Heart left ventricle (tissue), 16 donors: ENCODE data around the gene TMC3. TPM values are rescaled to one million over a fixed set of nuclear protein-coding genes. Genes with fewer than 3 reads are reported as not detected.

Source experiments
- ATAC-seq, 4 donors: fragments of 200-7000 bp; cut with Tn5 transposase; one replicate each; pipeline ENCODE4 v1.9.1; 2020 to 2022; ENCODE audit warnings: moderate library complexity in 4 of 4, mild to moderate bottlenecking in 3 of 4, moderate number of reproducible peaks in 1 of 4
- DNase-seq, 5 donors: peaks; one replicate each; pipeline ENCODE4 v3.0.0-alpha.2; 2020
- H3K27ac ChIP-seq, 12 donors: fragments of 200-600 bp; sonication (generic) in 4 of 12; one replicate each; pipeline versions ENCODE4 v1.5.0 to v1.8.0; 2016 to 2022; ENCODE audit warnings: mild to moderate bottlenecking in 2 of 12
- H3K27me3 ChIP-seq, 9 donors: fragments of 200-600 bp; sonication (generic) in 2 of 9; one replicate each; pipeline versions ENCODE4 v1.5.1 to v1.8.0; 2016 to 2022; ENCODE audit warnings: mild to moderate bottlenecking in 3 of 9
- H3K36me3 ChIP-seq, 9 donors: fragments of 200-600 bp; sonication (generic) in 2 of 9; one replicate each; pipeline versions ENCODE4 v1.5.0 to v1.8.0; 2018 to 2022; ENCODE audit warnings: mild to moderate bottlenecking in 2 of 9
- H3K4me1 ChIP-seq, 12 donors: fragments of 200-600 bp; sonication (generic) in 4 of 12; one replicate each; pipeline versions ENCODE4 v1.5.0 to v1.8.0; 2016 to 2022; ENCODE audit warnings: mild to moderate bottlenecking in 3 of 12
- H3K4me3 ChIP-seq, 12 donors: fragments of 200-600 bp; sonication (generic) in 4 of 12; one replicate each; pipeline versions ENCODE4 v1.5.0 to v1.8.0; 2017 to 2022; ENCODE audit warnings: mild to moderate bottlenecking in 9 of 12, moderate library complexity in 4 of 12
- H3K9me3 ChIP-seq, 12 donors: fragments of 200-600 bp; sonication (generic) in 4 of 12; one replicate each; pipeline versions ENCODE4 v1.5.0 to v1.8.0; 2016 to 2022; ENCODE audit warnings: mild to moderate bottlenecking in 1 of 12
- POLR2A ChIP-seq, 2 donors: fragments of 450-650 bp; IDR thresholded peaks; one replicate each; pipeline ENCODE4 v1.6.1; 2017; ENCODE audit warnings: antibody characterized with exemption in 2 of 2, mild to moderate bottlenecking in 2 of 2, moderate library complexity in 2 of 2
- WGBS, 4 donors: extraction: QIAGEN DNeasy Blood & Tissue Kit in 2 of 4; methylation state at CpG; one replicate each; pipeline versions ENCODE4 v1.1.5 to v1.1.7; 2013 to 2018; 5-methylcytosine and 5-hydroxymethylcytosine counted together
- intact Hi-C, 10 donors: fragments of 100-400 bp; cut with DNase I; formaldehyde crosslinking; loops; one replicate each; pipeline versions ENCODE4 v1.11.1 to v1.14.2; 2022
- polyA plus RNA-seq, 2 donors: library from polyadenylated mRNA; stranded (reverse); fragments of 200-250 nt; gene quantifications; one replicate each; pipeline ENCODE4 v1.2.3, GENCODE V29; 2013
- total RNA-seq, 9 donors: library from RNA; depleted of rRNA in 2 of 9; stranded (reverse); fragments of >200 nt in 2 of 9; fragmentation: NEBNext Ultra II Directional in 3 of 9; extraction: Animal tissue kit (Norgen Biotek cat#: 25700) in 3 of 9; gene quantifications; one replicate each; pipeline versions ENCODE4 v1.1.0 to v1.2.4, GENCODE V29; 2016 to 2023
- TF ChIP-seq, protein P1 (sequence below), 12 donors: fragments of 200-600 bp; sonication (generic) in 4 of 12; IDR thresholded peaks; one replicate each; pipeline versions ENCODE4 v1.5.0 to v1.8.0; 2018 to 2022; ENCODE audit warnings: antibody characterized with exemption in 12 of 12, mild to moderate bottlenecking in 5 of 12
- donor health status: ischemic (EF 13 %, LVEDD 7.1; RV severe dilation, severe dysfunction).
- donor health status: healthy with polysubstance abuse.
- donor health status: DM: no; HTN: yes; CAD: no.
- donor health status: DM: no; HTN: no; CAD: no.
- donor health status: ischemic (EF 25% LVEDD 6.9; RV normal size, moderate dysfunction).
- donor health status: ischemic (EF 25% LVEDD 5.7; RV mildly dilated, moderate dysfunction).
- donor health status: healthy.
- donor health status: DM: yes; HTN: yes; CAD: no.
- donor health status: ischemic (EF 35%, LVEDD 5.7; RV mildly dilated, moderate dysfunction).
- donor health status: nonischemic (EF 11% LVEDD 7.7; RV severe dilation, severe dysfunction).
- donor health status: DM: yes; HTN: yes; CAD: no.
- donor health status: PGD.
- donor health status: ischemic (EF 29% LVEDD 5.4; RV normal size, mild dysfunction).
- donor health status: nonischemic (EF 23%, LVEDD 6.1; RV moderate dilation, normal function).

Gene TMC3
- total and polyA plus RNA-seq, 11 donors, result 0.19 TPM; not detected in 10

- WGBS, 4 donors, result 25 to 28% (median 27%) methylated on average over 6 of the region's 6 CpGs
- Histone ChIP-seq H3K36me3 (no peaks in the 10 kb centered on the region), H3K4me1 (no peaks in the 10 kb centered on the region), H3K27me3 (no peaks in the 10 kb centered on the region), H3K27ac (no peak overlapping the region), H3K4me3 (no peak overlapping the region), H3K9me3 (peaks cover 0 to 5% (median 0%) of the 10 kb centered on the region in 12 donors)
- intact Hi-C loops, result loop anchor here in 9 of 10 donors (1.0 to 10.0 kb wide), 8 partner anchors 63 to 704 kb away; partner anchors contain the start of gene MEX3B (in 1 of the 9)
- DNase-seq (no peak), ATAC-seq (no peak)
- TF ChIP-seq, protein P1, sequence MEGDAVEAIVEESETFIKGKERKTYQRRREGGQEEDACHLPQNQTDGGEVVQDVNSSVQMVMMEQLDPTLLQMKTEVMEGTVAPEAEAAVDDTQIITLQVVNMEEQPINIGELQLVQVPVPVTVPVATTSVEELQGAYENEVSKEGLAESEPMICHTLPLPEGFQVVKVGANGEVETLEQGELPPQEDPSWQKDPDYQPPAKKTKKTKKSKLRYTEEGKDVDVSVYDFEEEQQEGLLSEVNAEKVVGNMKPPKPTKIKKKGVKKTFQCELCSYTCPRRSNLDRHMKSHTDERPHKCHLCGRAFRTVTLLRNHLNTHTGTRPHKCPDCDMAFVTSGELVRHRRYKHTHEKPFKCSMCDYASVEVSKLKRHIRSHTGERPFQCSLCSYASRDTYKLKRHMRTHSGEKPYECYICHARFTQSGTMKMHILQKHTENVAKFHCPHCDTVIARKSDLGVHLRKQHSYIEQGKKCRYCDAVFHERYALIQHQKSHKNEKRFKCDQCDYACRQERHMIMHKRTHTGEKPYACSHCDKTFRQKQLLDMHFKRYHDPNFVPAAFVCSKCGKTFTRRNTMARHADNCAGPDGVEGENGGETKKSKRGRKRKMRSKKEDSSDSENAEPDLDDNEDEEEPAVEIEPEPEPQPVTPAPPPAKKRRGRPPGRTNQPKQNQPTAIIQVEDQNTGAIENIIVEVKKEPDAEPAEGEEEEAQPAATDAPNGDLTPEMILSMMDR (IDR thresholded peaks at IDR 0.05), result peak; percentile 69 to 82 (median 73)
- no peak for TF ChIP-seq POLR2A (IDR thresholded peaks at IDR 0.05)
Measured at GRCh38 chr15:81400640-81401236, 26.7 kb upstream of the TMC3 start.

DNA sequence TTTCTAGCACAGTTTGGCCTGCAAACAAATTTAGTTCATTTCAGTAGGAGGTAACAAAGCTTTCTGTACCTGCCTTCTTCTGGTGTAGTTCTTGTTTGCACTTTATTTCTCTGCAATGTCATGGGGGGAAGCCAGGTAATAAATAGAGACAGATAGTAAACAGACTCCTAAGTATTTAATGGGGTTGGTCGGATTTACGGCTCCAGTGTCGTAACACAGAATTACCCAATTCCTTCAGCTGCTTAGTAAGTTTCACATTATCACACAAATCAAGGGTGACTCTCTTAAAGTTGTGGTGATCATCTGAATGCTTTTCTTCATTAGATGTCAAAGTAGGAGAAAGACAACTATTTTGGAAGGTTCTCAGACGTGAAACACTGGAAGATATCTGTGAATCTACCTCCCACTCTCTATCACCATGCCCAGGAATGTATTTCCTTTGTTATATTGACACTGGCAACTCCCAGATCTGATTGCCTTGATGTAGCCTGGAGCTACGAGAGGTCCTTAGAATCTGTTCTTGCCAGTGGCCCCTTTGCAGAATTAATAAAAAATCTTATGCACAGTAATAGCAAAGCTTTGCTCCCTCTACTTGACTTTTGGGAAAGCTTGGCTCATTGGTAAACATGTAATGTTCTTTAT is 25.0 kb upstream of the TMC3 start:
- WGBS, 4 donors, result 83 to 93% (median 90%) methylated on average over 5 of the region's 5 CpGs
- peaks cover 0 to 5% (median 0%) of the 10 kb centered on the region in 12 donors for H3K9me3 ChIP-seq
- no peak overlapping the region for H3K4me3 ChIP-seq
- intact Hi-C loops, result loop anchor here in 2 of 10 donors (2.0 kb wide), 2 partner anchors 124 to 290 kb away; no protein-coding TSS in a partner anchor
- no peak overlapping the region for H3K27ac ChIP-seq
- no peak for TF ChIP-seq POLR2A (IDR thresholded peaks at IDR 0.05)
- TF ChIP-seq, protein P1 (IDR thresholded peaks at IDR 0.05), result no peak
- H3K4me1 ChIP-seq, result no peaks in the 10 kb centered on the region
- no peaks in the 10 kb centered on the region for H3K36me3 ChIP-seq
- H3K27me3 ChIP-seq, result no peaks in the 10 kb centered on the region
- DNase-seq (no peak), ATAC-seq (no peak)

GRCh38 chr15:81398456-81398855 is 24.4 kb upstream of the TMC3 start:
- intact Hi-C loops, result loop anchor here in 2 of 10 donors (2.0 kb wide), 2 partner anchors 124 to 290 kb away; no protein-coding TSS in a partner anchor
- Histone ChIP-seq H3K27ac (no peak overlapping the region), H3K4me3 (no peak overlapping the region), H3K4me1 (no peaks in the 10 kb centered on the region), H3K9me3 (peaks cover 0 to 5% (median 0%) of the 10 kb centered on the region in 12 donors), H3K36me3 (no peaks in the 10 kb centered on the region), H3K27me3 (no peaks in the 10 kb centered on the region)
- ATAC-seq, result no peak
- no peak for DNase-seq
- no peak for TF ChIP-seq POLR2A (IDR thresholded peaks at IDR 0.05)
- TF ChIP-seq, protein P1 (IDR thresholded peaks at IDR 0.05), result no peak
- WGBS, 4 donors, result 61 to 96% (median 95%) methylated on average over 3 of the region's 3 CpGs

DNA sequence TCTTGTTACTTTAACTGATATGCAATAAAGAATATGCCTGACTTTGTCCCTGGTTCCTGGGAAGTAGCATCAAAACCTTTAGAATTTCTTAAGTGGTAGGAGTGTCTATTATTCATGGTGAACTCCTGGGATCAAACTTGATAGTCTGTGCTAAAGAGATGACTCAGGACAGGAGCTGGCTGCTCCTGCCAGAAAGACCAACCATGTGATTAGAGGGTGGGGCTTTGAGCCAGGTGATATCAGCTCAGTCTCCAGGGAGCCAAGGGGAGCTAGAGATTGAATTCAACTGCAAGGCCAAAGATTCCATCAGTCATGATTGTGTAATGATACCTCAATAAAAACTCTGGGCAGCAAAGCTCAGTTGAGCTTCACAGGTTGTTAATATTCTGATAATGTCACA is 20.6 kb upstream of the TMC3 start:
- Histone ChIP-seq H3K27ac (no peak overlapping the region), H3K4me1 (no peaks in the 10 kb centered on the region), H3K27me3 (no peaks in the 10 kb centered on the region), H3K4me3 (no peak overlapping the region), H3K36me3 (no peaks in the 10 kb centered on the region), H3K9me3 (peaks cover 0 to 4% (median 0%) of the 10 kb centered on the region in 12 donors)
- no peak for ATAC-seq
- TF ChIP-seq POLR2A (IDR thresholded peaks at IDR 0.05), result no peak
- TF ChIP-seq, protein P1 (IDR thresholded peaks at IDR 0.05), result no peak
- no peak for DNase-seq
- intact Hi-C loops, result loop anchor here in 1 of 10 donors (2.0 kb wide), 1 partner anchor 116 kb away; no protein-coding TSS in a partner anchor
